HEK293 (cell line): Measurements from ENCODE around the gene SMARCD3.

Experiments used
- EGR2 ChIP-seq: fragments of 450-650 bp; formaldehyde crosslinking; IDR thresholded peaks from 2 replicates; pipeline ENCODE4 v1.5.1; 2016; ENCODE audit warnings: low read depth, missing biosample characterization, missing genetic modification characterization
- KLF16 ChIP-seq: fragments of 450-650 bp; formaldehyde crosslinking; IDR thresholded peaks from 2 replicates; pipeline ENCODE4 v1.5.1; 2017; ENCODE audit warnings: missing biosample characterization, missing genetic modification characterization
- OVOL3 ChIP-seq: fragments of 450-650 bp; formaldehyde crosslinking; IDR thresholded peaks from 2 replicates; pipeline ENCODE4 v1.5.1; 2016; ENCODE audit warnings: missing biosample characterization, missing genetic modification characterization
- RBAK ChIP-seq: fragments of 450-650 bp; formaldehyde crosslinking; IDR thresholded peaks from 2 replicates; pipeline ENCODE4 v1.5.1; 2016; ENCODE audit warnings: missing biosample characterization, missing genetic modification characterization
- ZNF157 ChIP-seq: fragments of 450-650 bp; formaldehyde crosslinking; IDR thresholded peaks from 2 replicates; pipeline ENCODE4 v1.5.1; 2016; ENCODE audit warnings: missing biosample characterization, missing genetic modification characterization
- ZNF404 ChIP-seq: fragments of 450-650 bp; formaldehyde crosslinking; IDR thresholded peaks from 2 replicates; pipeline ENCODE4 v1.5.1; 2017; ENCODE audit warnings: missing biosample characterization, missing genetic modification characterization
- ZNF416 ChIP-seq: fragments of 450-650 bp; formaldehyde crosslinking; IDR thresholded peaks from 2 replicates; pipeline ENCODE4 v1.5.1; 2016; ENCODE audit warnings: missing biosample characterization, missing genetic modification characterization
- ZNF514 ChIP-seq: fragments of 450-650 bp; formaldehyde crosslinking; IDR thresholded peaks from 2 replicates; pipeline ENCODE4 v1.5.1; 2016; ENCODE audit warnings: missing biosample characterization, missing genetic modification characterization
- ZNF548 ChIP-seq: fragments of 450-650 bp; formaldehyde crosslinking; IDR thresholded peaks from 2 replicates; pipeline ENCODE4 v1.5.1; 2016; ENCODE audit warnings: missing biosample characterization, missing genetic modification characterization
- ZNF549 ChIP-seq: fragments of 450-650 bp; IDR thresholded peaks from 2 replicates; pipeline ENCODE4 v1.5.1; 2018; ENCODE audit warnings: missing biosample characterization, missing genetic modification characterization, mild to moderate bottlenecking, inconsistent platforms, moderate library complexity
- ZNF624 ChIP-seq: fragments of 450-650 bp; formaldehyde crosslinking; IDR thresholded peaks from 2 replicates; pipeline ENCODE4 v1.5.1; 2017; ENCODE audit warnings: missing biosample characterization, missing genetic modification characterization
- ZNF639 ChIP-seq: fragments of 450-650 bp; formaldehyde crosslinking; IDR thresholded peaks from 2 replicates; pipeline ENCODE4 v1.5.1; 2016; ENCODE audit warnings: missing biosample characterization, missing genetic modification characterization
- ZNF777 ChIP-seq: fragments of 450-650 bp; formaldehyde crosslinking; IDR thresholded peaks from 2 replicates; pipeline ENCODE4 v1.5.1; 2017; ENCODE audit warnings: missing biosample characterization, missing genetic modification characterization, borderline replicate concordance
- TF ChIP-seq, protein P1 (sequence below): fragments of 450-650 bp; formaldehyde crosslinking; optimal IDR thresholded peaks from 2 replicates; pipeline ENCODE3; 2016; ENCODE audit warnings: missing biosample characterization, mild to moderate bottlenecking, missing genetic modification characterization
- TF ChIP-seq, protein P2 (sequence below): fragments of 450-650 bp; IDR thresholded peaks from 2 replicates; pipeline ENCODE4 v1.5.1; 2018; ENCODE audit warnings: missing biosample characterization, missing genetic modification characterization
- TF ChIP-seq, protein P3 (sequence below): fragments of 450-650 bp; formaldehyde crosslinking; IDR thresholded peaks from 2 replicates; pipeline ENCODE4 v1.5.1; 2017; ENCODE audit warnings: missing biosample characterization, missing genetic modification characterization
- TF ChIP-seq, protein P4 (sequence below): fragments of 450-650 bp; IDR thresholded peaks from 2 replicates; pipeline ENCODE4 v1.5.1; 2018; ENCODE audit warnings: missing biosample characterization, mild to moderate bottlenecking, missing genetic modification characterization
- TF ChIP-seq, protein P5 (sequence below): fragments of 450-650 bp; formaldehyde crosslinking; IDR thresholded peaks from 2 replicates; pipeline ENCODE4 v1.5.1; 2016; ENCODE audit warnings: missing biosample characterization, missing genetic modification characterization
- TF ChIP-seq, protein P6 (sequence below): fragments of 450-650 bp; formaldehyde crosslinking; IDR thresholded peaks from 2 replicates; pipeline ENCODE4 v1.5.1; 2016; ENCODE audit warnings: missing biosample characterization, missing genetic modification characterization
- TF ChIP-seq, protein P7 (sequence below): fragments of 450-650 bp; formaldehyde crosslinking; IDR thresholded peaks from 2 replicates; pipeline ENCODE4 v1.5.1; 2016; ENCODE audit warnings: missing biosample characterization, missing genetic modification characterization

Gene SMARCD3

GRCh38 chr7:151226875-151227782 lies 21.4 kb downstream of the SMARCD3 start, which contains the start of gene ABCF2 (continued):
- TF ChIP-seq ZNF639 (0 out of 2 replicates have a peak, but pooled peaks have one; percentile 62), ZNF404 (tag by site-specific recombination) (no peak), ZNF157 (tag by site-specific recombination) (no peak), OVOL3 (no peak), ZNF548 (tag by site-specific recombination) (no peak), RBAK (tag by site-specific recombination) (no peak), KLF16 (tag by site-specific recombination) (peak; percentile 48; the same call in 1 of the 2 replicates), ZNF549 (tag by site-specific recombination) (no peak), ZNF514 (tag by site-specific recombination) (no peak), ZNF624 (tag by site-specific recombination) (no peak), ZNF416 (tag by site-specific recombination) (no peak), EGR2 (tag by site-specific recombination) (0 out of 2 replicates have a peak, but pooled peaks have one; percentile 16), ZNF777 (tag by site-specific recombination) (no peak)
- TF ChIP-seq, protein P1, sequence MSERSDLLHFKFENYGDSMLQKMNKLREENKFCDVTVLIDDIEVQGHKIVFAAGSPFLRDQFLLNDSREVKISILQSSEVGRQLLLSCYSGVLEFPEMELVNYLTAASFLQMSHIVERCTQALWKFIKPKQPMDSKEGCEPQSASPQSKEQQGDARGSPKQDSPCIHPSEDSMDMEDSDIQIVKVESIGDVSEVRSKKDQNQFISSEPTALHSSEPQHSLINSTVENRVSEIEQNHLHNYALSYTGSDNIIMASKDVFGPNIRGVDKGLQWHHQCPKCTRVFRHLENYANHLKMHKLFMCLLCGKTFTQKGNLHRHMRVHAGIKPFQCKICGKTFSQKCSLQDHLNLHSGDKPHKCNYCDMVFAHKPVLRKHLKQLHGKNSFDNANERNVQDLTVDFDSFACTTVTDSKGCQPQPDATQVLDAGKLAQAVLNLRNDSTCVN (tag by site-specific recombination): peak; percentile 83
- TF ChIP-seq, protein P2, sequence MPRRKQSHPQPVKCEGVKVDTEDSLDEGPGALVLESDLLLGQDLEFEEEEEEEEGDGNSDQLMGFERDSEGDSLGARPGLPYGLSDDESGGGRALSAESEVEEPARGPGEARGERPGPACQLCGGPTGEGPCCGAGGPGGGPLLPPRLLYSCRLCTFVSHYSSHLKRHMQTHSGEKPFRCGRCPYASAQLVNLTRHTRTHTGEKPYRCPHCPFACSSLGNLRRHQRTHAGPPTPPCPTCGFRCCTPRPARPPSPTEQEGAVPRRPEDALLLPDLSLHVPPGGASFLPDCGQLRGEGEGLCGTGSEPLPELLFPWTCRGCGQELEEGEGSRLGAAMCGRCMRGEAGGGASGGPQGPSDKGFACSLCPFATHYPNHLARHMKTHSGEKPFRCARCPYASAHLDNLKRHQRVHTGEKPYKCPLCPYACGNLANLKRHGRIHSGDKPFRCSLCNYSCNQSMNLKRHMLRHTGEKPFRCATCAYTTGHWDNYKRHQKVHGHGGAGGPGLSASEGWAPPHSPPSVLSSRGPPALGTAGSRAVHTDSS (tag by site-specific recombination): no peak
- TF ChIP-seq, protein P3, sequence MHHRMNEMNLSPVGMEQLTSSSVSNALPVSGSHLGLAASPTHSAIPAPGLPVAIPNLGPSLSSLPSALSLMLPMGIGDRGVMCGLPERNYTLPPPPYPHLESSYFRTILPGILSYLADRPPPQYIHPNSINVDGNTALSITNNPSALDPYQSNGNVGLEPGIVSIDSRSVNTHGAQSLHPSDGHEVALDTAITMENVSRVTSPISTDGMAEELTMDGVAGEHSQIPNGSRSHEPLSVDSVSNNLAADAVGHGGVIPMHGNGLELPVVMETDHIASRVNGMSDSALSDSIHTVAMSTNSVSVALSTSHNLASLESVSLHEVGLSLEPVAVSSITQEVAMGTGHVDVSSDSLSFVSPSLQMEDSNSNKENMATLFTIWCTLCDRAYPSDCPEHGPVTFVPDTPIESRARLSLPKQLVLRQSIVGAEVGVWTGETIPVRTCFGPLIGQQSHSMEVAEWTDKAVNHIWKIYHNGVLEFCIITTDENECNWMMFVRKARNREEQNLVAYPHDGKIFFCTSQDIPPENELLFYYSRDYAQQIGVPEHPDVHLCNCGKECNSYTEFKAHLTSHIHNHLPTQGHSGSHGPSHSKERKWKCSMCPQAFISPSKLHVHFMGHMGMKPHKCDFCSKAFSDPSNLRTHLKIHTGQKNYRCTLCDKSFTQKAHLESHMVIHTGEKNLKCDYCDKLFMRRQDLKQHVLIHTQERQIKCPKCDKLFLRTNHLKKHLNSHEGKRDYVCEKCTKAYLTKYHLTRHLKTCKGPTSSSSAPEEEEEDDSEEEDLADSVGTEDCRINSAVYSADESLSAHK: peak; percentile 94
- TF ChIP-seq, protein P4, sequence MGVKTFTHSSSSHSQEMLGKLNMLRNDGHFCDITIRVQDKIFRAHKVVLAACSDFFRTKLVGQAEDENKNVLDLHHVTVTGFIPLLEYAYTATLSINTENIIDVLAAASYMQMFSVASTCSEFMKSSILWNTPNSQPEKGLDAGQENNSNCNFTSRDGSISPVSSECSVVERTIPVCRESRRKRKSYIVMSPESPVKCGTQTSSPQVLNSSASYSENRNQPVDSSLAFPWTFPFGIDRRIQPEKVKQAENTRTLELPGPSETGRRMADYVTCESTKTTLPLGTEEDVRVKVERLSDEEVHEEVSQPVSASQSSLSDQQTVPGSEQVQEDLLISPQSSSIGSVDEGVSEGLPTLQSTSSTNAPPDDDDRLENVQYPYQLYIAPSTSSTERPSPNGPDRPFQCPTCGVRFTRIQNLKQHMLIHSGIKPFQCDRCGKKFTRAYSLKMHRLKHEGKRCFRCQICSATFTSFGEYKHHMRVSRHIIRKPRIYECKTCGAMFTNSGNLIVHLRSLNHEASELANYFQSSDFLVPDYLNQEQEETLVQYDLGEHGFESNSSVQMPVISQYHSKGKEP: peak; percentile 45; the same call in 1 of the 2 replicates
- TF ChIP-seq, protein P5, sequence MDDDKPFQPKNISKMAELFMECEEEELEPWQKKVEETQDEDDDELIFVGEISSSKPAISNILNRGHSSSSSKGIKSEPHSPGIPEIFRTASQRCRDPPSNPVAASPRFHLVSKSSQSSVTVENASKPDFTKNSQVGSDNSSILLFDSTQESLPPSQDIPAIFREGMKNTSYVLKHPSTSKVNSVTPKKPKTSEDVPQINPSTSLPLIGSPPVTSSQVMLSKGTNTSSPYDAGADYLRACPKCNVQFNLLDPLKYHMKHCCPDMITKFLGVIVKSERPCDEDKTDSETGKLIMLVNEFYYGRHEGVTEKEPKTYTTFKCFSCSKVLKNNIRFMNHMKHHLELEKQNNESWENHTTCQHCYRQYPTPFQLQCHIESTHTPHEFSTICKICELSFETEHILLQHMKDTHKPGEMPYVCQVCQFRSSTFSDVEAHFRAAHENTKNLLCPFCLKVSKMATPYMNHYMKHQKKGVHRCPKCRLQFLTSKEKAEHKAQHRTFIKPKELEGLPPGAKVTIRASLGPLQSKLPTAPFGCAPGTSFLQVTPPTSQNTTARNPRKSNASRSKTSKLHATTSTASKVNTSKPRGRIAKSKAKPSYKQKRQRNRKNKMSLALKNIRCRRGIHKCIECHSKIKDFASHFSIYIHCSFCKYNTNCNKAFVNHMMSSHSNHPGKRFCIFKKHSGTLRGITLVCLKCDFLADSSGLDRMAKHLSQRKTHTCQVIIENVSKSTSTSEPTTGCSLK (tag by site-specific recombination): no peak
- TF ChIP-seq, protein P6, sequence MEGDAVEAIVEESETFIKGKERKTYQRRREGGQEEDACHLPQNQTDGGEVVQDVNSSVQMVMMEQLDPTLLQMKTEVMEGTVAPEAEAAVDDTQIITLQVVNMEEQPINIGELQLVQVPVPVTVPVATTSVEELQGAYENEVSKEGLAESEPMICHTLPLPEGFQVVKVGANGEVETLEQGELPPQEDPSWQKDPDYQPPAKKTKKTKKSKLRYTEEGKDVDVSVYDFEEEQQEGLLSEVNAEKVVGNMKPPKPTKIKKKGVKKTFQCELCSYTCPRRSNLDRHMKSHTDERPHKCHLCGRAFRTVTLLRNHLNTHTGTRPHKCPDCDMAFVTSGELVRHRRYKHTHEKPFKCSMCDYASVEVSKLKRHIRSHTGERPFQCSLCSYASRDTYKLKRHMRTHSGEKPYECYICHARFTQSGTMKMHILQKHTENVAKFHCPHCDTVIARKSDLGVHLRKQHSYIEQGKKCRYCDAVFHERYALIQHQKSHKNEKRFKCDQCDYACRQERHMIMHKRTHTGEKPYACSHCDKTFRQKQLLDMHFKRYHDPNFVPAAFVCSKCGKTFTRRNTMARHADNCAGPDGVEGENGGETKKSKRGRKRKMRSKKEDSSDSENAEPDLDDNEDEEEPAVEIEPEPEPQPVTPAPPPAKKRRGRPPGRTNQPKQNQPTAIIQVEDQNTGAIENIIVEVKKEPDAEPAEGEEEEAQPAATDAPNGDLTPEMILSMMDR (tag by site-specific recombination): peak; percentile 66; the same call in 1 of the 2 replicates
- TF ChIP-seq, protein P7, sequence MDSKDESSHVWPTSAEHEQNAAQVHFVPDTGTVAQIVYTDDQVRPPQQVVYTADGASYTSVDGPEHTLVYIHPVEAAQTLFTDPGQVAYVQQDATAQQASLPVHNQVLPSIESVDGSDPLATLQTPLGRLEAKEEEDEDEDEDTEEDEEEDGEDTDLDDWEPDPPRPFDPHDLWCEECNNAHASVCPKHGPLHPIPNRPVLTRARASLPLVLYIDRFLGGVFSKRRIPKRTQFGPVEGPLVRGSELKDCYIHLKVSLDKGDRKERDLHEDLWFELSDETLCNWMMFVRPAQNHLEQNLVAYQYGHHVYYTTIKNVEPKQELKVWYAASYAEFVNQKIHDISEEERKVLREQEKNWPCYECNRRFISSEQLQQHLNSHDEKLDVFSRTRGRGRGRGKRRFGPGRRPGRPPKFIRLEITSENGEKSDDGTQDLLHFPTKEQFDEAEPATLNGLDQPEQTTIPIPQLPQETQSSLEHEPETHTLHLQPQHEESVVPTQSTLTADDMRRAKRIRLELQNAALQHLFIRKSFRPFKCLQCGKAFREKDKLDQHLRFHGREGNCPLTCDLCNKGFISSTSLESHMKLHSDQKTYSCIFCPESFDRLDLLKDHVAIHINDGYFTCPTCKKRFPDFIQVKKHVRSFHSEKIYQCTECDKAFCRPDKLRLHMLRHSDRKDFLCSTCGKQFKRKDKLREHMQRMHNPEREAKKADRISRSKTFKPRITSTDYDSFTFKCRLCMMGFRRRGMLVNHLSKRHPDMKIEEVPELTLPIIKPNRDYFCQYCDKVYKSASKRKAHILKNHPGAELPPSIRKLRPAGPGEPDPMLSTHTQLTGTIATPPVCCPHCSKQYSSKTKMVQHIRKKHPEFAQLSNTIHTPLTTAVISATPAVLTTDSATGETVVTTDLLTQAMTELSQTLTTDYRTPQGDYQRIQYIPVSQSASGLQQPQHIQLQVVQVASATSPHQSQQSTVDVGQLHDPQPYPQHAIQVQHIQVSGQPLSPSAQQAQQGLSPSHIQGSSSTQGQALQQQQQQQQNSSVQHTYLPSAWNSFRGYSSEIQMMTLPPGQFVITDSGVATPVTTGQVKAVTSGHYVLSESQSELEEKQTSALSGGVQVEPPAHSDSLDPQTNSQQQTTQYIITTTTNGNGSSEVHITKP (tag by site-specific recombination): peak; percentile 95
